Muscle layer of duodenum (tissue), 2 donors: ENCODE results near the gene KRT83.
"Not testable (repeated sequence)": the region's sequence is repeated elsewhere in the genome, so short reads cannot be mapped to it uniquely, and the experiment has no call there.

ENCODE experiments used
- H3K27ac ChIP-seq: one replicate; pipeline ENCODE4 v1.7.0; 2013; ENCODE audit warnings: mild to moderate bottlenecking, low read length
- H3K27me3 ChIP-seq: one replicate; pipeline ENCODE4 v1.7.0; 2013; ENCODE audit warnings: low read depth, mild to moderate bottlenecking, control low read depth, low read length
- H3K36me3 ChIP-seq, 2 donors: one replicate each; pipeline ENCODE4 v1.7.0; 2013; ENCODE audit warnings: low read length in 2 of 2, control low read depth in 1 of 2, mild to moderate bottlenecking in 1 of 2; ENCODE audit not compliant: insufficient read depth in 2 of 2, control insufficient read depth in 1 of 2
- H3K4me1 ChIP-seq, 2 donors: one replicate each; pipeline ENCODE4 v1.7.0; 2013; ENCODE audit warnings: low read length in 2 of 2, mild to moderate bottlenecking in 2 of 2, control low read depth in 1 of 2, moderate library complexity in 1 of 2; ENCODE audit not compliant: insufficient read depth in 2 of 2, control insufficient read depth in 1 of 2
- H3K4me3 ChIP-seq, 2 donors: one replicate each; pipeline ENCODE4 v1.7.0; 2013; ENCODE audit warnings: low read length in 2 of 2, low read depth in 1 of 2, mild to moderate bottlenecking in 1 of 2
- H3K9me3 ChIP-seq, 2 donors: one replicate each; pipeline ENCODE4 v1.7.0; 2013; ENCODE audit warnings: low read length in 2 of 2, control low read depth in 1 of 2, mild to moderate bottlenecking in 1 of 2; ENCODE audit not compliant: control insufficient read depth in 1 of 2
- donor health status: healthy.

Gene KRT83

GRCh38 chr12:52291267-52291935 lies 29.8 kb downstream of the KRT83 start, which contains the start of gene KRT81:
Gene KRT81, minus strand, starts transcription at chr12:52291534. Its CDS starts 69 bp downstream, at chr12:52291465.
- Histone ChIP-seq H3K4me3 (no peak within 1 kb of the TSS), H3K36me3 (no peaks in the 10 kb centered on the region), H3K4me1 (no peaks in the 10 kb centered on the region), H3K9me3 (no peaks in the 10 kb centered on the region), H3K27me3 (no peaks in the 10 kb centered on the region), H3K27ac (no peak within 1 kb of the TSS)

DNA sequence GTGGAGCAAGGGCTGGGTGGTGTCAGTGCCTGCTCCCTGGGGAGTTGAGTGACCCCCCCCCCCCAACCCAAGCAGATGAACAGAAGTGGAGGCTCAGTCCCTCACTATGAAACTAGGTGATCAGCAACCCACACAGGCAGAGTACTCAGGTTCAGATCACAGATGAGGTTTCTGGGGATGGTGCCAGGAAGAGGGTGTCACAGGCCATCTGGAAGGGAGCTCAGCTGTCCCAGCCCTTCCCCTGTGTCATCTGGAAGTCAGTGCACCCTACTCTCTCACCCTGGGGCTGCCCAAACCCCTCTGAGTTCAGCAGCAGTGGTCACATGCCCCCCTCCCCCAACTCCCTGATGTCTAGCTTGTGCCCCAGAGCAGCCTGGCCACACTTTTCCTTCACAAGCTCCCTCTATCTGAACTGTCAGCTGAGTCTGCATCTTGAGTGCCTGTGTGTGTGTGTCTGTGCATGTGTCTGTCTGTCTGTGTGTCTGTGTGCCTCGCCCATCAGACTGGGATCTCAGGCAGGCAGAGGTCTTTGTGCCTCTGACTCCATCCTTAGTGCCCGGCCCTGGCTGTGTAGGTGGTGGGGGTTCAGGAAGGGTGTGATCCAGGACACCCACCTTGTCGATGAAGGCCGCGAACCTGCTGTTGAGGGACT lies 30.6 kb downstream of the KRT83 start:
- H3K4me1 ChIP-seq, H3K27me3 ChIP-seq, H3K36me3 ChIP-seq, H3K9me3 ChIP-seq, H3K27ac ChIP-seq, H3K4me3 ChIP-seq: not testable (repeated sequence)

DNA sequence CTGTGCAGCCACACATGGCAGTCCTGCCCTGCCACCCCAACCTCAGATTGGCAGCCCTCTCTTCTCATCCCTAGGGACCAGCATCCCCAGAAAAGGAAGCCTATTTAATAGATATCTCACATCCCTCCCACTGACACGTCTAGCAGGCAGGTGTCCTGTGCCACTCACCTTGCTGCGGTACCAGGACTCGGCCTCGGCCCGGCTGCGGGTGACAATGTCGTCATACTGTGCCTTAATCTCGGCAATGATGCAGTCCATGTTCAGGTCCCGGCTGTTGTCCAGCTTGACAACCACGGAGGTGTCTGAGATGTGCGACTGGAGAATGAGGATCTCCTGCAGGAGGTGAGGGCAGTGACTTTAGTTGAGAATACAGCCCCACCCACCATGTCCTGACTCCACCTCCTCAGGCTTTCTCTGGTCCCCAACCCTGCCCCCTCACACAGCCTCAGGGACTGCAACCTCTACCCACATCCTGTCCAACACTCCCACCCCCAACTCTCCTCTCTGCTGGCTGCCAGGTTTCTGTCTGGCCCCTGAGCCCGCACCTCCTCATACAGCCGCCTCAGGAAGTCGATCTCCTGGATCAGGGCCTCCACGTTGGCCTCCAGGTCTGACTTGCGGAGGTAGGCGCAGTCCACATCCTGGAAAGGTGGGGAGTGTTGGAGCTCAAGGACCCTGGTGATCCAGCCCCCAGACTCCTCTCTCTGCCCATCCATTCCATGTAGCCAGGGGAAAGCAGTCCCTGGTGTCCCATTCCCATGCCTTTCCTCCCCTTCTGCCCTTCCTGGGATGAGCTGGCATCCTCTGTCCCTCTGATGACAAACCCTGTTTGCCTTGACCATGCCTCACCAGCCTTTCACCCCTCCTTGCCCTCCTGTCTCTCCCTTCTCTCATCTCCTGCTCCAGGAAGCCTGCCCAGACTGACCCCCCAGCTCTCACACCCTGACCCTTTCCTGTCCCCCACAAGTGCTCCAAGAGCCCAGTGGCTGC lies 33.1 kb downstream of the KRT83 start:
- H3K4me3 ChIP-seq, H3K27ac ChIP-seq, H3K36me3 ChIP-seq, H3K27me3 ChIP-seq, H3K9me3 ChIP-seq, H3K4me1 ChIP-seq: not testable (repeated sequence)

GRCh38 chr12:52286857-52287785 lies 34.1 kb downstream of the KRT83 start:
- not testable (repeated sequence) for H3K9me3 ChIP-seq, H3K4me3 ChIP-seq, H3K27ac ChIP-seq, H3K4me1 ChIP-seq, H3K36me3 ChIP-seq, H3K27me3 ChIP-seq

DNA sequence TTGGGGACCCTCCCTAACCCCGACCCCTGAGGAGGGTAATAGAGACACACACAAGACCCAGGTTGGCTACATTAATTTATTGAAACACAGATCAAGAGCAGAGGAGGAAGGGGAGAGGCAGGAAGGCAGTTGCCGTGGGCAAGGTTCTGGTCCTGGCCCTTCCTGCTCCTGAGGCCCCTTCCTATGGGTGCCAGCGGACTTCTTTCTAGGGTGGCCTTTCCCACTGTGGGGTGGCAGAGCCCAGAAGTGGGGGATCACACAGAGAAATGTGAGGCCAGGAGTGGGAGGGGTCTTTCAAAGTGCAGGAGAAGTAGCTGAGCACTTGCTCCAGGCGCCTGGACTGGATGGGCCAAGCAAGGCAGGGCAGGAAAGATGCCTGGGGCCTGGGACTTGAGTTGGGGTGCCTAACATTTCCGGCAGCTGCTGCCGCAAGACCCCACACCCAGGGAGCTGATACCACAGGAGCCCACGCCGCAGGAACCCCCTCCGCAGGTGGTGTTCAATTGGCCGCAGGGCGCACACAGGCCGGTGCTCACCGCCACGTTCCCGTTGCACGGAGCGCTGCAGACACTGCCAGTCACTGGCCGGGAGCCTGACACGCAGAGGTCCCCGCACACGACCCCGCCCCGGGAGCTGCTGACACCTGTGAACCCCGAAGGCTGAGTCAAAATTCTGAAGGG lies 35.2 kb downstream of the KRT83 start:
- no peak overlapping the region for H3K27ac ChIP-seq
- H3K9me3 ChIP-seq: no peaks in the 10 kb centered on the region
- H3K4me1 ChIP-seq: peaks cover 4% of the 10 kb centered on the region in 2 donors
- H3K4me3 ChIP-seq: no peak overlapping the region
- no peaks in the 10 kb centered on the region for H3K36me3 ChIP-seq
- H3K27me3 ChIP-seq: no peaks in the 10 kb centered on the region

- Histone ChIP-seq H3K36me3 (peaks cover 0 to 4% of the 10 kb centered on the region in 2 donors), H3K4me1 (peaks cover 7 to 12% of the 10 kb centered on the region in 2 donors), H3K4me3 (no peak overlapping the region), H3K27me3 (no peaks in the 10 kb centered on the region), H3K27ac (no peak overlapping the region), H3K9me3 (no peaks in the 10 kb centered on the region)
These were observed 35.9 kb downstream of the KRT83 start for GRCh38 chr12:52285172-52285745.

GRCh38 chr12:52284562-52285171 lies 36.5 kb downstream of the KRT83 start:
- Histone ChIP-seq H3K27ac (no peak overlapping the region), H3K4me3 (no peak overlapping the region), H3K9me3 (no peaks in the 10 kb centered on the region), H3K27me3 (no peaks in the 10 kb centered on the region), H3K36me3 (peaks cover 0 to 4% of the 10 kb centered on the region in 2 donors), H3K4me1 (peaks cover 10 to 14% of the 10 kb centered on the region in 2 donors)

- peaks cover 14 to 15% of the 10 kb centered on the region in 2 donors for H3K4me1 ChIP-seq
- H3K27me3 ChIP-seq: peaks cover 5% of the 10 kb centered on the region
- H3K27ac ChIP-seq: peak overlapping the region; percentile 90
- peak overlapping the region in 1 of 2 donors; percentile 5 for H3K4me3 ChIP-seq
- H3K9me3 ChIP-seq: no peaks in the 10 kb centered on the region
- H3K36me3 ChIP-seq: peaks cover 0 to 4% of the 10 kb centered on the region in 2 donors
These were observed 40.2 kb downstream of the KRT83 start for GRCh38 chr12:52280796-52281560.

GRCh38 chr12:52280319-52280795 lies 40.8 kb downstream of the KRT83 start:
- Histone ChIP-seq H3K36me3 (peaks cover 0 to 4% of the 10 kb centered on the region in 2 donors), H3K9me3 (no peaks in the 10 kb centered on the region), H3K27me3 (peaks cover 5% of the 10 kb centered on the region), H3K27ac (peak overlapping the region; percentile 90), H3K4me3 (no peak overlapping the region), H3K4me1 (peaks cover 14 to 15% of the 10 kb centered on the region in 2 donors)
